Endometrial microvascular endothelial cells (primary cell): Measurements from ENCODE around the gene SPDYE3. TPM values are rescaled to one million over a fixed set of nuclear protein-coding genes. Genes with fewer than 3 reads are reported as not detected.
"Not testable (repeated sequence)": the region's sequence is repeated elsewhere in the genome, so short reads cannot be mapped to it uniquely, and the experiment has no call there.

Source experiments
- in situ Hi-C: cut with HindIII; loops from 2 replicates; pipeline ENCODE4 v1.10.0; 2017; ENCODE audit warnings: low sequenced_read_pairs, low pct_unique_long_range_greater_than_20kb; ENCODE audit errors: inconsistent ontology term
- total RNA-seq: library from RNA; depleted of rRNA; stranded (reverse); fragments of >200 nt; gene quantifications from one replicate; pipeline ENCODE4 v1.2.3, GENCODE V29; 2015; ENCODE audit errors: inconsistent ontology term

SPDYE3 gene
- not detected for total RNA-seq

GRCh38 chr7:100307402-100307801 is at the start of gene SPDYE3:
TSS of gene SPDYE3 (plus strand) at chr7:100307702. CDS start at chr7:100307886, 184 bp downstream.
- in situ Hi-C loops = not testable (repeated sequence)

- in situ Hi-C loops = not testable (repeated sequence)
Measured at GRCh38 chr7:100259984-100260383, 47.5 kb upstream of the SPDYE3 start.

DNA sequence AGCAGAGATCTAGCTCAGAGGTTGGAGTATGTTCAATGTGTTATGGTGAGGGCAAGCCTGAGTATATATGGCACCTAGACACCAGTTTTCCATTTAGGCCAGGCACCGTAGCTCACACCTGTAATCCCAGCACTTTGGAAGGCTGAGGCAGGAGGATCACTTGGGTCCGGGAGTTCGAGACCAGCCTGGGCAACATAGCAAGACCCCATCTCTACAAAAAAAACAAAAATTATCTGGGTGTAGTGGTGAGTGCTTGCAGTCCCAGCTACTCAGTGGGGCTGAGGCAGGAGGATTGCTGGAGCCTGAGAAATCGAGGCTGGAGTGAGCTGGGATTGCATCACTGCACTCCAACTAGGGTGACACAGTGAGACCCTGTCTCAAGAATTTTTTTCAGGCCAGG is 44.6 kb upstream of the SPDYE3 start:
- in situ Hi-C loops = not testable (repeated sequence)

- in situ Hi-C loops = not testable (repeated sequence)
Measured at GRCh38 chr7:100264223-100264622, 43.3 kb upstream of the SPDYE3 start.

DNA sequence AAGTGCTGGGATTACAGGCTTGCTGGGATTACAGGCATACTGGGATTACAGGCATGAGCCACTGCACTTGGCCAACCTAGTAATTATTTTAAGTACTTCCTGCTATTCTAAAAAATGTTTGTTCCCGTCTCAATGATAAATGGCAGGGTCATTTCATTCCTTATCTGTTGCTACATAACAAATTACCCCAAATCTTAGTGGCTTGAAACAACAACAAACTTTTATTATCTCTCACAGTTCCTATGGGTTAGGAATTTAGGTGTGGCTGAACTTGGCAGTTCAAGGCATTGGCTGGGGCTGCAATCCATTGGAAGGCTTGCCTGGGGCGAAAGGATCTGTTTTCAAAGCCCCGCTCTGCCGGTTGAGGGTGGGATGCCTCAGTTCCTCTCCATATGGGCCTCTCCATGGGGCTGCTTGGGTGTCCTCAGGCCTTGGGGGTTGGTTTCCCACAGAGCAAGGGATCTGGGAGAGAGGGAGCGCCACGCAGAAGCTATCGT is 42.8 kb upstream of the SPDYE3 start:
- in situ Hi-C loops = not testable (repeated sequence)

GRCh38 chr7:100265851-100266250 is 41.7 kb upstream of the SPDYE3 start:
- in situ Hi-C loops = not testable (repeated sequence)

DNA sequence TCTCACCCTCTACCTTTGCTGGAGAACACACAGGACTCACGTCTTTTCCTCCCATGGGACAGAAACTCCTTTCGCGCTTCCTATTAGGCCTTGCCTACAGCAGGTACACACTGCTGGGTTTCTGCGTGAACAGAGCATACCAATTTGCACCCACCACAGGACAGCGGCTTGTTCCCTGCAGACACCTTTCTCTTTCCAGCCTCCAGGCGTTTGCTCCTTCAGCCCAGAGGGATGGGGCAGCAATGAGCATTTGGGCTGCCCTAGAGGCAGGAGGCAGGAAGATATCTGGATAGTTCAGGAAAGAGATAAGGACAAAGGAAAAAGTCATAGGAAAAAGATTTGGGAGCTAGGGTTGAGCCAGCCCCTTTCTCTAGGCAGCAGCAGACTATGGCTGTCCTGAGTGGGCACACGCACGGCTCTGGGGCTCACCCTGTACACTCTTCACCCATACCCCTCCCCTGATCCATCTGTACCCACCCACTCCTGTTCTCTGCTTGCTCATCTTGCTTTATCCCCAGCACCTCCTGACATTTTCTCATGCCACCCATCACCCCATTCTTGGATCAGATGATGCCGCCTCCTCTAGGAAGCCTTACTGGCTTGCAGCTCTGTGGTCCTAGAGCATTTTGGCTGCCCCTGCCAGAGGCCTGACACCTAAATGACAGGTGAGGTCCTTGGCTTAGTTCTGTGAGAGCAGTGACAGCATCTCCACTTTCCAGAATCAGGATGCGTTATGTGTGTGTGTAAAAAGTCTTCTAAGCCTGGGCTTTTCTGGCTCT is 40.7 kb upstream of the SPDYE3 start:
- in situ Hi-C loops = no loop called here

GRCh38 chr7:100267648-100268047 is 39.9 kb upstream of the SPDYE3 start:
- in situ Hi-C loops = no loop called here

GRCh38 chr7:100268882-100269281 is 38.6 kb upstream of the SPDYE3 start:
- in situ Hi-C loops = not testable (repeated sequence)

GRCh38 chr7:100269306-100270045 is 38.0 kb upstream of the SPDYE3 start:
- in situ Hi-C loops = not testable (repeated sequence)

- in situ Hi-C loops = not testable (repeated sequence)
Measured at GRCh38 chr7:100270046-100270918, 37.2 kb upstream of the SPDYE3 start.

- in situ Hi-C loops = not testable (repeated sequence)
Measured at GRCh38 chr7:100270941-100271593, 36.4 kb upstream of the SPDYE3 start.

GRCh38 chr7:100271716-100272537 is 35.6 kb upstream of the SPDYE3 start:
- in situ Hi-C loops = no loop called here

DNA sequence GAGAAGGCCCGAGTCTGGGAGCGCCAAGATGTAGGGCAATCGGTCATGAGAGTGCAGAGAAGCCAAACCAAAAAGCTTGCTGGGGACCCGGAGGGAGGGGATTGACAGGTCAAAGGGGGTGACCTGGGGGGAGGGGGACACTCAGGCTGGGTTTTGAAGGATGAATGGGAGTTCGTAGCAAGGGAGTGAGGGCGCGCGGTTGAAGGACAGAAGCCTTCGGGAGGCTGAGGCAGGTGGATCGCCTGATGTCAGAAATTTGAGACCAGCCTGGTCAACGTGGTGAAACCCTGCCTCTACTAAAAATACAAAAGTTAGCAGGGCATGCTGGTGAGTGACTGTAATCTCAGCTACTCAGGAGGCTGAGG is 35.0 kb upstream of the SPDYE3 start:
- in situ Hi-C loops = not testable (repeated sequence)

GRCh38 chr7:100275120-100275519 is 32.4 kb upstream of the SPDYE3 start:
- in situ Hi-C loops = no loop called here

DNA sequence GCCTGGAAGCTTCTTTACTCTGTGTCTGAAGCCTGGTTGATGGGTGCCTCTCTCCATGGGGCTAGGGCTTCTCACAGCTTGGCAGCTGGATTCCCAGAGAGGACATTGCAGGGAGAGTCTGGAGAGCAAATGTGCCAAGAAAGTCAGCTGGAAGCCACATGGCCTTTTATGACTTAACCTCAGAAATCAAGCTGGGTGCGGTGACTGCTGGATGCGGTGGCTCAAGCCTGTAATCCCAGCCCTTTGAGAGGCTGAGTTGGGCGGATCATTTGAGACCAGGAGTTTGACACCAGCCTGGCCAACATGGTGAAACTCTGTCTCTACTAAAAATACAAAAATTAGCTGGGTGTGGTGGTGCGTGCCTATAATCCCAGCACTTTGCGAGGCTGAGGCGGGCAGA is 31.4 kb upstream of the SPDYE3 start:
- in situ Hi-C loops = not testable (repeated sequence)

DNA sequence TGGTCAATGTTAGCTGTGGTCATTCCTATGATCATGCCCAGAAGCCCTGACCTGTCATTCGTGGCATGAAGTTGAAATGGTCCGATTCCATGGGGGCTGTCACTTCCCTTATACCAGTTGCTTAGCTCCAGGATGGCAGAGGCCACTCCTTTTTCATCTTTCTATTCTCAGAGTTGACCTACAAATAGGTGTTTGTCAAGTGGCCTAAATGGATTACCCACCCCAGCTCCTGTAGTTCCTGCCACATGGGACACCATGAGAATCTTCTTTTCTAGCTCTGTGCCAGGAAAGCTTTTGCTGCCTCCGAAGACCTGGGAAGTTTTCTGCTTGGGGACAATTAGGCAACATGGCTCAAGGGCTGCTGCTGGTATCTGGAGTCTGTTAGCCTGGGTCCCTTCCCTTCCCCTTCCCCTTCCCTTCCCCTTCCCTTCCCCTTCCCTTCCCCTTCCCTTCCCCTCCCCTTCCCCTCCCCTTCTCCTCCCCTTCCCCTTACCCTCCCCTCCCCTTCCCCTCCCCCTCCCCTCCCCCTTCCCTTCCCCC is 25.4 kb upstream of the SPDYE3 start:
- in situ Hi-C loops = not testable (repeated sequence)

GRCh38 chr7:100283147-100283546 is 24.4 kb upstream of the SPDYE3 start:
- in situ Hi-C loops = not testable (repeated sequence)
